CD14-positive monocyte (primary cell): ENCODE measurements around the gene ATG9B. TPM values are rescaled to one million over a fixed set of nuclear protein-coding genes. Genes with fewer than 3 reads are reported as not detected.

Experiments
- DNase-seq, 3 donors: peaks; one replicate each; pipeline ENCODE4 v3.0.0-alpha.2; 2011 to 2022
- H2AFZ ChIP-seq: 2 replicates; pipeline ENCODE4 v1.6.0; 2012; ENCODE audit warnings: mild to moderate bottlenecking, low read depth, low read length, inconsistent platforms; ENCODE audit not compliant: insufficient read depth, poor library complexity, severe bottlenecking
- H3K27ac ChIP-seq, 2 donors: 1 replicate in 1 of 2; 2 replicates in 1 of 2; pipeline ENCODE4 v1.5.1; 2012 to 2013; ENCODE audit warnings: low read length in 2 of 2, control low read depth in 1 of 2, inconsistent platforms in 1 of 2, low read depth in 1 of 2, mild to moderate bottlenecking in 1 of 2
- H3K27me3 ChIP-seq, 2 donors: one replicate each; pipeline versions ENCODE4 v1.6.0 to v1.6.1; 2011 to 2013; ENCODE audit warnings: low read length in 2 of 2; ENCODE audit not compliant: control insufficient read depth in 2 of 2, insufficient read depth in 2 of 2
- H3K36me3 ChIP-seq, 2 donors: replicated peaks in 1 of 2; 1 replicate in 1 of 2; 2 replicates in 1 of 2; pipeline versions ENCODE4 v1.5.1 to v1.6.1; 2012 to 2013; ENCODE audit warnings: low read length in 2 of 2, control low read depth in 1 of 2, inconsistent platforms in 1 of 2, mild to moderate bottlenecking in 1 of 2; ENCODE audit not compliant: insufficient read depth in 2 of 2, control insufficient read depth in 1 of 2
- H3K4me1 ChIP-seq, 2 donors: 1 replicate in 1 of 2; 2 replicates in 1 of 2; pipeline versions ENCODE4 v1.5.1 to v1.6.1; 2012 to 2013; ENCODE audit warnings: low read length in 2 of 2, control low read depth in 1 of 2, inconsistent platforms in 1 of 2, mild to moderate bottlenecking in 1 of 2, moderate library complexity in 1 of 2; ENCODE audit not compliant: insufficient read depth in 2 of 2, control insufficient read depth in 1 of 2
- H3K4me2 ChIP-seq: replicated peaks from 2 replicates; pipeline ENCODE3; 2012; ENCODE audit warnings: low read length, moderate library complexity, mild to moderate bottlenecking; ENCODE audit not compliant: poor library complexity, severe bottlenecking; ENCODE audit errors: extremely low read depth
- H3K4me3 ChIP-seq, 3 experiments: fragments of 200-600 bp in 1 of 3; sonication (generic) in 1 of 3; replicated peaks in 1 of 3; 1 replicate in 2 of 3; 2 replicates in 1 of 3; pipeline ENCODE4 v1.5.1; 2011 to 2013; ENCODE audit warnings: low read length in 3 of 3, mild to moderate bottlenecking in 3 of 3, control low read depth in 2 of 3, low read depth in 2 of 3, inconsistent platforms in 1 of 3, moderate library complexity in 1 of 3
- H3K79me2 ChIP-seq: 2 replicates; pipeline ENCODE4 v1.6.0; 2012; ENCODE audit warnings: mild to moderate bottlenecking, control low read depth, inconsistent platforms, low read length, moderate library complexity; ENCODE audit not compliant: insufficient read depth
- H3K9ac ChIP-seq: 2 replicates; pipeline ENCODE4 v1.6.0; 2017; ENCODE audit warnings: low read length, mild to moderate bottlenecking; ENCODE audit not compliant: insufficient read depth, poor library complexity, severe bottlenecking
- H3K9me3 ChIP-seq, 2 donors: replicated peaks in 1 of 2; 1 replicate in 1 of 2; 2 replicates in 1 of 2; pipeline versions ENCODE4 v1.5.1 to v1.6.1; 2012 to 2013; ENCODE audit warnings: low read length in 2 of 2, control low read depth in 1 of 2; ENCODE audit not compliant: control insufficient read depth in 1 of 2, insufficient read depth in 1 of 2
- H4K20me1 ChIP-seq: 2 replicates; pipeline ENCODE4 v1.6.0; 2012; ENCODE audit warnings: mild to moderate bottlenecking, low read length, control low read depth, moderate library complexity; ENCODE audit not compliant: insufficient read depth
- H3K27ac Mint-ChIP-seq, 7 donors: one replicate each; pipeline ENCODE4 v1.8.0; 2020; ENCODE audit warnings: mild to moderate bottlenecking in 7 of 7, mixed read lengths in 7 of 7, moderate library complexity in 6 of 7, inconsistent platforms in 2 of 7
- H3K27me3 Mint-ChIP-seq, 3 donors: one replicate each; pipeline ENCODE4 v1.8.0; 2021 to 2022; ENCODE audit warnings: low read depth in 3 of 3, mild to moderate bottlenecking in 3 of 3, mixed read lengths in 3 of 3, moderate library complexity in 3 of 3, inconsistent platforms in 1 of 3
- H3K36me3 Mint-ChIP-seq, 2 donors: one replicate each; pipeline ENCODE4 v1.8.0; 2020; ENCODE audit warnings: mixed read lengths in 2 of 2, inconsistent platforms in 1 of 2, mild to moderate bottlenecking in 1 of 2
- H3K4me1 Mint-ChIP-seq: one replicate; pipeline ENCODE4 v1.8.0; 2020; ENCODE audit warnings: mild to moderate bottlenecking, mixed read lengths
- H3K4me3 Mint-ChIP-seq, 2 donors: one replicate each; pipeline ENCODE4 v1.8.0; 2020; ENCODE audit warnings: mild to moderate bottlenecking in 2 of 2, mixed read lengths in 2 of 2, moderate library complexity in 1 of 2
- H3K9me3 Mint-ChIP-seq, 7 donors: one replicate each; pipeline ENCODE4 v1.8.0; 2020 to 2022; ENCODE audit warnings: mixed read lengths in 7 of 7, mild to moderate bottlenecking in 6 of 7, moderate library complexity in 6 of 7, inconsistent platforms in 2 of 7
- CTCF ChIP-seq: fragments of 200-600 bp; IDR thresholded peaks from one replicate; pipeline ENCODE4 v1.8.0; 2022; ENCODE audit warnings: antibody characterized with exemption, mild to moderate bottlenecking
- WGBS: methylation state at CpG from one replicate; pipeline ENCODE4 v1.1.5; 2013; ENCODE audit warnings: missing lambda C conversion rate; ENCODE audit not compliant: insufficient coverage; 5-methylcytosine and 5-hydroxymethylcytosine counted together
- intact Hi-C, 2 donors: fragments of 100-400 bp; cut with micrococcal nuclease; formaldehyde crosslinking; loops; one replicate each; pipeline versions ENCODE4 v1.15.0 to v1.15.1; 2023
- polyA plus RNA-seq, 3 donors: library from polyadenylated mRNA; depleted of rRNA in 1 of 3; unstranded in 2 of 3; stranded (reverse) in 1 of 3; fragments of 300-500 nt in 2 of 3; fragments of >200 nt in 1 of 3; fragmentation: Illumina TruSeq in 2 of 3; gene quantifications; 1 replicate in 2 of 3; 2 replicates in 1 of 3; pipeline ENCODE4 v1.2.3, GENCODE V29; 2012 to 2021

ATG9B gene
- polyA plus RNA-seq, 3 donors: 0.21 to 0.30 TPM; not detected in 1

GRCh38 chr7:151045967-151046366 is 21.7 kb upstream of the ATG9B start:
- H3K27ac ChIP-seq: no peak overlapping the region
- H3K79me2 ChIP-seq: no peaks in the 10 kb centered on the region
- H3K27me3 Mint-ChIP-seq: peaks cover 7 to 17% (median 11%) of the 10 kb centered on the region in 3 donors
- no peaks in the 10 kb centered on the region for H3K9me3 ChIP-seq
- H3K4me2 ChIP-seq: no peak overlapping the region
- intact Hi-C loops: no loop called here
- H4K20me1 ChIP-seq: no peaks in the 10 kb centered on the region
- WGBS: 90% methylated on average over 5 of the region's 9 CpGs
- peaks cover 10 to 27% of the 10 kb centered on the region in 2 donors for H3K36me3 Mint-ChIP-seq
- no peak overlapping the region for H3K9ac ChIP-seq
- H3K9me3 Mint-ChIP-seq: peaks cover 0 to 5% (median 0%) of the 10 kb centered on the region in 7 donors
- no peak overlapping the region for H3K4me3 ChIP-seq
- H3K4me1 ChIP-seq: peaks cover 0 to 4% of the 10 kb centered on the region in 2 donors
- H3K27ac Mint-ChIP-seq: no peak overlapping the region
- H3K36me3 ChIP-seq: peaks cover 0 to 2% of the 10 kb centered on the region in 2 donors
- no peak overlapping the region for H2AFZ ChIP-seq
- no peaks in the 10 kb centered on the region for H3K4me1 Mint-ChIP-seq
- H3K4me3 Mint-ChIP-seq: no peak overlapping the region
- H3K27me3 ChIP-seq: peaks cover 0 to 11% of the 10 kb centered on the region in 2 donors
- no peak for TF ChIP-seq CTCF
- no peak for DNase-seq

- Mint-ChIP-seq H3K36me3 (peaks cover 10 to 25% of the 10 kb centered on the region in 2 donors), H3K9me3 (peaks cover 0 to 5% (median 0%) of the 10 kb centered on the region in 7 donors), H3K4me3 (no peak overlapping the region), H3K27ac (no peak overlapping the region), H3K4me1 (no peaks in the 10 kb centered on the region), H3K27me3 (peaks cover 6 to 10% (median 8%) of the 10 kb centered on the region in 3 donors)
- Histone ChIP-seq H3K79me2 (no peaks in the 10 kb centered on the region), H3K27me3 (peaks cover 0 to 5% of the 10 kb centered on the region in 2 donors), H4K20me1 (no peaks in the 10 kb centered on the region), H3K9me3 (no peaks in the 10 kb centered on the region), H3K4me2 (no peak overlapping the region), H2AFZ (no peak overlapping the region), H3K27ac (no peak overlapping the region), H3K4me1 (no peaks in the 10 kb centered on the region), H3K4me3 (no peak overlapping the region), H3K9ac (no peak overlapping the region), H3K36me3 (peaks cover 0 to 2% of the 10 kb centered on the region in 2 donors)
- intact Hi-C loops: no loop called here
- 98% methylated on average over 8 of the region's 11 CpGs for WGBS
- TF ChIP-seq CTCF: no peak
- no peak for DNase-seq
These were observed 21.0 kb upstream of the ATG9B start for GRCh38 chr7:151045262-151045661.
